GM19455 (cell line): ENCODE results near the gene CLDND1.

Experiments used
- ATAC-seq: cut with Tn5 transposase; IDR thresholded peaks from one replicate; pipeline ENCODE4 v1.9.1; 2021; ENCODE audit not compliant: unreplicated experiment

CLDND1 gene

DNA sequence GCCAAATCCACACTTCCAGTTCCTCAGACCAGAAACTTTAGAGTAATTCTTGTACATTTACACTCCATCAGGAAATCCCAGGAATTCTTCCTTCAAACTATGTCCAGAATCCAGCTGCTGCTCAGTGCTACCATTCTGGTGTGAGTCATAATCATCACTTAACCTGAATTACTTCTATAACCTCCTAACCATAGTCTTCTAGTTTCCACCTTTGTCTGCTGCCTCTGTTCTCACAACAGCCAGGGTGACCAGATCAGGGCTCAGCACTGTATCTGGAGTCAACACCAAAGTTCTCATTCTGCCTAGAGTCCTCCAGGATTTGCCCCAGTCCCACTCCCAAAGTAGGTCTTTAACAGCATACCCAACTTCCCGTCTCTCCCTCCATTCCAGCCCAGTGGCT is 3.4 kb downstream of the CLDND1 start:
- ATAC-seq: no peak

- ATAC-seq: no peak
Observed at GRCh38 chr3:98518816-98519215, 3.9 kb downstream of the CLDND1 start.

GRCh38 chr3:98514948-98515347 is 7.8 kb downstream of the CLDND1 start:
- ATAC-seq: no peak

DNA sequence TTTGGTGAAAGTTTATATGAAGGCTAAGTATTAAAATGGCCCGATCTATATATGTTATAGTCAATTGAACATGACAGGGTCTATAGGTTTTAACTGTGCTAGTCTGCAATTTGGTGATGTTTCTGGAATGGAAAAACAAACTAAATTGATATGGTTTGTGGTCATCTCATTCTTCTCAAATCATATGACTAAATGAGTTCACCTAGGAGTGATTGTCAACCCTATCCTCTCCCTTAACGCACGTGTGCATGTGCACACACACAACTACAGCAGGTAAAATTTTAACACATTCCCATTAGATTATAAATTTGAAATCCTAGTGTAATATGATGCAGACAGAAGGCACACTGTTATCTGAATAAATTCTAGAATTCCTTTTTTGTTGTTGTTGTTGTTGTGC is 9.0 kb downstream of the CLDND1 start:
- ATAC-seq: no peak

GRCh38 chr3:98513091-98513511 is 9.6 kb downstream of the CLDND1 start:
- ATAC-seq: no peak

- ATAC-seq: no peak
Observed at GRCh38 chr3:98512576-98512975, 10.1 kb downstream of the CLDND1 start.

DNA sequence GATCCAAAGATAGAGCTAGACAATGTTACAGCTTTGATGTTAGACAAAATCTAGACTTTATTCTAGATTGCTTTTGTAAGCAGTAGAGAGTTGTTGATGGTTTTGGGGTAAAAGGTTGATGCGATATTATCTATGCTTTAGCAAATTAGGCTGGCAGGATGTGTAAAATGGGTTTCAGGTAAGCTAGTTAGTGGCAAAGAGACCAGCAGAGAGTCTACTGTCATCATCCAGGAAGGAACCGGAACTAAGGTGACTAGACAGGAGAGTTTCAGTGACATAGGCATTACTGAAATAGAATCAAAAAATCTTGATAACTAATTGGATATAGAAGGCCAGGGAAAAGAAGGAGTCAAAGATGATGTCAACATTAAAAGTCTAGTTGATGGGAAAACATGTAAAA is 14.1 kb downstream of the CLDND1 start:
- no peak for ATAC-seq

- ATAC-seq: no peak
Observed at GRCh38 chr3:98504539-98504938, 18.2 kb downstream of the CLDND1 start.

DNA sequence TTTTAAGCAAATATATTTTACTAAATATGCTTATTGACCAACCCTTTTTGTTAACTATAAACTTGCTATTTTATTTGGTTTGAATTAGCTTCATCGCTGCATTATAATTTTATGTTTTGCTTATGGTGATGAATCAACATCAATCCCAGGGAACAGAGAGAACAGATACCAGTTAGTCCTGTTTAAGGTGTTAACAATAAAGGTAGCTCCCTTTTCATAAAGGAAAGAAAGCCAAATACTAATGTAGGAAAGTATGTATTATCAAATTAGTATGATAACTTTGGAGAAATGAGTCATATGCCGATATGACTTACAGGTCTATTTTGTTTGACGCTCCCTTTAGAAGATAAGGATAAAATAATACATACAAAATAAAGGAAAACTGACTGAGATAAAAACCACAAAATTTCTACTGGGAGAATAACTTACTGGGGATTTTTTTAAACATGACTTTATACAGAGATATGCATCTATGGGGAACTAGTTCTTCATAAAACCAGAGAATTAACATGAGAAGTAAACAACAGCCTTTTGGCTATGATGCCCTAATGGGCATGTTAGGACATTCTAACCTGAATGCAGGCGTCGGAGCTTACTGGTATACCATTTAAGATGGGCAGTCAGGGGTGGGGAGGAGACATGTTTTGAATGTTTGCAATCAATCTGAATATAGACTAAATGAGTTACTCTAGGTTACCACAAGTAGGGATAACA is 20.7 kb downstream of the CLDND1 start:
- no peak for ATAC-seq

- no peak for ATAC-seq
Observed at GRCh38 chr3:98501270-98501669, 21.4 kb downstream of the CLDND1 start.

GRCh38 chr3:98500019-98500418 is 22.7 kb downstream of the CLDND1 start:
- no peak for ATAC-seq

DNA sequence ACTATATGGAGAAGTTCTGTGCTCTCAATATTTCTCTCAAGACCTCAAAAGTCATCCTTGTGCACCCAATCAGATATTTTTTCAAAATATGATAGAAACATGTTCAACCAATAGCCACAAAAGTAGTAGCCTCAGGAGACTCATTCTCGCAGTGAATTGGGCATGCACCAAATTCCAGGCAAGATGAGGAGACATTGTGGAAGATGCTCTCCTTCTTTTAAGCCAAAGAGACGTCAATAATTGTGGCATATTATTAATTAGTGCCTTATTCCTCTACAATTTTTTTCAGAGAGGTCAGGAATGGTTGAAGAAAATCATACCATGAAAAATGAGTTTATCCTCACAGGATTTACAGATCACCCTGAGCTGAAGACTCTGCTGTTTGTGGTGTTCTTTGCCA is 25.3 kb downstream of the CLDND1 start, which contains the start of gene OR5K2:
Gene OR5K2, plus strand, starts transcription at position 301 of the 400 bp plus-strand sequence. Its CDS starts 0 bp downstream, at position 301.
- ATAC-seq: no peak

DNA sequence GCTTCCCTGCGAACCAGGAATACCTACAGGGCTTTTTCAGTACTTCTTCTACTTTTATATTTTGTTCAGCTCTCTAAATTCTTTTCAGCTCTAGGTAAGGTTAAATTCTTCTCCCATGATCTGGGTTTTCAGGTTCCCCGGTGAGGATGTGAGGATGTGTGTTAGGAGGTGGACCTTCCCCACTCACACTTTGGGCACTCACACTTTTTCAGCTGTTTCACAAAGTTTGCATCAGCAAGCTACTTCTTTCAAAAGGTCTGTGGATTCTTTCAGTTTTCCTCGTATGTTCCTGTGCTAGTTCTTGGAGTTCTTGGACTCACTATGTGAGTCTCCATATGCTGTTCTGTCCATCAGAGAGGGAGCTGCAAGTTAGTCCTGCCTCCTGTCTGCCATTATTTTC is 39.1 kb downstream of the CLDND1 start:
- ATAC-seq: no peak

GRCh38 chr3:98482717-98483482 is 39.8 kb downstream of the CLDND1 start:
- ATAC-seq: no peak
